BLaER1 (cell line): Measurements from ENCODE around the gene MEIS3.

Source experiments
- H3K27ac ChIP-seq: shearing (Covaris generic); formaldehyde crosslinking; 2 replicates; pipeline ENCODE4 v1.8.1; 2022
- H3K27me3 ChIP-seq: shearing (Covaris generic); formaldehyde crosslinking; 2 replicates; pipeline ENCODE4 v1.8.1; 2022
- H3K36me3 ChIP-seq: shearing (Covaris generic); formaldehyde crosslinking; 2 replicates; pipeline ENCODE4 v1.8.1; 2022
- H3K4me1 ChIP-seq: shearing (Covaris generic); formaldehyde crosslinking; 2 replicates; pipeline ENCODE4 v1.8.1; 2022
- H3K4me2 ChIP-seq: shearing (Covaris generic); formaldehyde crosslinking; 2 replicates; pipeline ENCODE4 v1.8.1; 2022
- H3K4me3 ChIP-seq: shearing (Covaris generic); formaldehyde crosslinking; 2 replicates; pipeline ENCODE4 v1.8.1; 2022
- H3K9ac ChIP-seq: shearing (Covaris generic); formaldehyde crosslinking; 2 replicates; pipeline ENCODE4 v1.8.1; 2022
- H3K9me3 ChIP-seq: shearing (Covaris generic); formaldehyde crosslinking; 2 replicates; pipeline ENCODE4 v1.8.1; 2022
- H4K20me1 ChIP-seq: shearing (Covaris generic); formaldehyde crosslinking; 2 replicates; pipeline ENCODE4 v1.8.1; 2022
- Cebpa-rat ChIP-seq: shearing (Covaris generic); IDR thresholded peaks from 2 replicates; pipeline ENCODE4 v1.8.1; 2022

MEIS3 gene

GRCh38 chr19:47447470-47448359 is 28.4 kb upstream of the MEIS3 start:
- H3K27me3 ChIP-seq, result peaks cover 72% of the 10 kb centered on the region
- H3K9me3 ChIP-seq, result no peaks in the 10 kb centered on the region
- H3K4me1 ChIP-seq, result peaks cover 14% of the 10 kb centered on the region; the same call in 1 of the 2 replicates
- no peak overlapping the region for H3K27ac ChIP-seq
- H3K9ac ChIP-seq, result no peak overlapping the region
- TF ChIP-seq Cebpa-rat, result no peak
- no peak overlapping the region for H3K4me2 ChIP-seq
- H3K36me3 ChIP-seq, result no peaks in the 10 kb centered on the region
- peaks cover 35% of the 10 kb centered on the region; the same call in 1 of the 2 replicates for H4K20me1 ChIP-seq
- H3K4me3 ChIP-seq, result no peak overlapping the region

GRCh38 chr19:47446534-47447469 is 27.5 kb upstream of the MEIS3 start:
- TF ChIP-seq Cebpa-rat, result no peak
- Histone ChIP-seq H3K9ac (no peak overlapping the region), H3K4me2 (peak overlapping the region; percentile 59; the same call in 1 of the 2 replicates), H3K36me3 (no peaks in the 10 kb centered on the region), H4K20me1 (peaks cover 45% of the 10 kb centered on the region; the same call in 1 of the 2 replicates), H3K27me3 (peaks cover 80% of the 10 kb centered on the region), H3K4me3 (no peak overlapping the region), H3K4me1 (peaks cover 14% of the 10 kb centered on the region; the same call in 1 of the 2 replicates), H3K9me3 (no peaks in the 10 kb centered on the region), H3K27ac (no peak overlapping the region)

- Histone ChIP-seq H3K36me3 (no peaks in the 10 kb centered on the region), H3K27me3 (peaks cover 84% of the 10 kb centered on the region), H3K4me3 (no peak overlapping the region), H3K4me1 (peaks cover 14% of the 10 kb centered on the region; the same call in 1 of the 2 replicates), H3K9ac (no peak overlapping the region), H3K9me3 (no peaks in the 10 kb centered on the region), H4K20me1 (peaks cover 50% of the 10 kb centered on the region; the same call in 1 of the 2 replicates), H3K27ac (no peak overlapping the region), H3K4me2 (peak overlapping the region; percentile 59)
- TF ChIP-seq Cebpa-rat, result no peak
Measured at GRCh38 chr19:47445937-47446402, 26.6 kb upstream of the MEIS3 start.

GRCh38 chr19:47445527-47445926 is 26.2 kb upstream of the MEIS3 start:
- peaks cover 14% of the 10 kb centered on the region; the same call in 1 of the 2 replicates for H3K4me1 ChIP-seq
- peaks cover 55% of the 10 kb centered on the region; the same call in 1 of the 2 replicates for H4K20me1 ChIP-seq
- peak overlapping the region; percentile 59 for H3K4me2 ChIP-seq
- peaks cover 87% of the 10 kb centered on the region for H3K27me3 ChIP-seq
- no peaks in the 10 kb centered on the region for H3K9me3 ChIP-seq
- H3K36me3 ChIP-seq, result no peaks in the 10 kb centered on the region
- H3K27ac ChIP-seq, result no peak overlapping the region
- H3K9ac ChIP-seq, result no peak overlapping the region
- no peak overlapping the region for H3K4me3 ChIP-seq
- no peak for TF ChIP-seq Cebpa-rat

GRCh38 chr19:47444388-47444821 is 25.1 kb upstream of the MEIS3 start:
- Histone ChIP-seq H3K36me3 (no peaks in the 10 kb centered on the region), H3K27me3 (peaks cover 87% of the 10 kb centered on the region), H3K27ac (no peak overlapping the region), H4K20me1 (peaks cover 54% of the 10 kb centered on the region; the same call in 1 of the 2 replicates), H3K9me3 (no peaks in the 10 kb centered on the region), H3K4me2 (no peak overlapping the region), H3K4me1 (peaks cover 14% of the 10 kb centered on the region; the same call in 1 of the 2 replicates), H3K9ac (no peak overlapping the region), H3K4me3 (no peak overlapping the region)
- no peak for TF ChIP-seq Cebpa-rat

- no peak overlapping the region for H3K4me3 ChIP-seq
- H3K36me3 ChIP-seq, result no peaks in the 10 kb centered on the region
- H3K9me3 ChIP-seq, result no peaks in the 10 kb centered on the region
- H3K4me1 ChIP-seq, result peaks cover 14% of the 10 kb centered on the region; the same call in 1 of the 2 replicates
- no peak overlapping the region for H3K9ac ChIP-seq
- no peak for TF ChIP-seq Cebpa-rat
- H3K27ac ChIP-seq, result no peak overlapping the region
- H4K20me1 ChIP-seq, result peaks cover 50% of the 10 kb centered on the region; the same call in 1 of the 2 replicates
- H3K4me2 ChIP-seq, result no peak overlapping the region
- peaks cover 87% of the 10 kb centered on the region for H3K27me3 ChIP-seq
Measured at GRCh38 chr19:47443331-47443730, 24.0 kb upstream of the MEIS3 start.

GRCh38 chr19:47438793-47439220 is 19.5 kb upstream of the MEIS3 start:
- H3K36me3 ChIP-seq, result no peaks in the 10 kb centered on the region
- H3K27me3 ChIP-seq, result peaks cover 73% of the 10 kb centered on the region
- no peak overlapping the region for H3K4me3 ChIP-seq
- no peak overlapping the region for H3K9ac ChIP-seq
- H3K4me1 ChIP-seq, result peaks cover 19% of the 10 kb centered on the region
- no peak overlapping the region for H3K27ac ChIP-seq
- H3K9me3 ChIP-seq, result no peaks in the 10 kb centered on the region
- no peak for TF ChIP-seq Cebpa-rat
- H4K20me1 ChIP-seq, result peaks cover 60% of the 10 kb centered on the region
- H3K4me2 ChIP-seq, result no peak overlapping the region

- peaks cover 71% of the 10 kb centered on the region for H3K27me3 ChIP-seq
- TF ChIP-seq Cebpa-rat, result no peak
- H3K4me1 ChIP-seq, result peaks cover 28% of the 10 kb centered on the region
Measured at GRCh38 chr19:47437500-47437899, 18.2 kb upstream of the MEIS3 start.

GRCh38 chr19:47436712-47437401 is 17.5 kb upstream of the MEIS3 start:
- Histone ChIP-seq H3K4me1 (peaks cover 34% of the 10 kb centered on the region), H4K20me1 (peaks cover 40% of the 10 kb centered on the region), H3K4me3 (no peak overlapping the region), H3K9me3 (peaks cover 10% of the 10 kb centered on the region; the same call in 1 of the 2 replicates), H3K27me3 (peaks cover 71% of the 10 kb centered on the region), H3K27ac (no peak overlapping the region), H3K36me3 (no peaks in the 10 kb centered on the region), H3K4me2 (no peak overlapping the region), H3K9ac (no peak overlapping the region)
- TF ChIP-seq Cebpa-rat, result no peak

More at GRCh38 chr19:47437500-47437899, 18.2 kb upstream of the MEIS3 start:
- Histone ChIP-seq H4K20me1 (peaks cover 47% of the 10 kb centered on the region), H3K9me3 (peaks cover 10% of the 10 kb centered on the region; the same call in 1 of the 2 replicates), H3K4me3 (no peak overlapping the region), H3K27ac (no peak overlapping the region), H3K4me2 (no peak overlapping the region), H3K9ac (no peak overlapping the region), H3K36me3 (no peaks in the 10 kb centered on the region)
